GM21529 (cell line): ENCODE results near the gene TRIM40.

Experiments
- ATAC-seq: cut with Tn5 transposase; IDR thresholded peaks from one replicate; pipeline ENCODE4 v1.9.1; 2021; ENCODE audit not compliant: unreplicated experiment

The TRIM40 gene, protein sequence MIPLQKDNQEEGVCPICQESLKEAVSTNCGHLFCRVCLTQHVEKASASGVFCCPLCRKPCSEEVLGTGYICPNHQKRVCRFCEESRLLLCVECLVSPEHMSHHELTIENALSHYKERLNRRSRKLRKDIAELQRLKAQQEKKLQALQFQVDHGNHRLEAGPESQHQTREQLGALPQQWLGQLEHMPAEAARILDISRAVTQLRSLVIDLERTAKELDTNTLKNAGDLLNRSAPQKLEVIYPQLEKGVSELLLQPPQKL

DNA sequence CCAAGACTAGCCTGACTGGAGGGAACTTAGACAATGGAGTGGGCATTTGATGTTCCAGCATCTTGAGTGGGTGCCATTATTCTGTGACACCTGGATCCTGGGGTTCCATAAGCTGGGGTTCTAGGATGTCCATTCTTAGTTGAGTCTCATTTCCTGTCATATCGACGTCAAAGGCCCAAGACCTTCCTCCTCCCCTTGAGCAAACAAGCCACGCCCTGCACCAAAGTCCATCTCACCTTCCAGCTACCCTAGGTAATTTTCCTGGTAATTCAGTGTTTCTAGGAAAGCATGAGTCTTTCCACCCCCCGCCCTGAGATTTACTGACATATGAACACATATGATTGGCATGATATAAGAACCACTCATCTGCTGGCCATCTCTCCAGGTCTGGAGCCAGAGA lies at the start of gene TRIM40:
Gene TRIM40 (plus strand): TSS at position 384 of the 400 bp plus-strand sequence. CDS start 897 bp downstream, outside the sequence.
- ATAC-seq, result no peak

GRCh38 chr6:30087876-30088275 lies 48.1 kb upstream of the TRIM40 start:
- ATAC-seq, result no peak

DNA sequence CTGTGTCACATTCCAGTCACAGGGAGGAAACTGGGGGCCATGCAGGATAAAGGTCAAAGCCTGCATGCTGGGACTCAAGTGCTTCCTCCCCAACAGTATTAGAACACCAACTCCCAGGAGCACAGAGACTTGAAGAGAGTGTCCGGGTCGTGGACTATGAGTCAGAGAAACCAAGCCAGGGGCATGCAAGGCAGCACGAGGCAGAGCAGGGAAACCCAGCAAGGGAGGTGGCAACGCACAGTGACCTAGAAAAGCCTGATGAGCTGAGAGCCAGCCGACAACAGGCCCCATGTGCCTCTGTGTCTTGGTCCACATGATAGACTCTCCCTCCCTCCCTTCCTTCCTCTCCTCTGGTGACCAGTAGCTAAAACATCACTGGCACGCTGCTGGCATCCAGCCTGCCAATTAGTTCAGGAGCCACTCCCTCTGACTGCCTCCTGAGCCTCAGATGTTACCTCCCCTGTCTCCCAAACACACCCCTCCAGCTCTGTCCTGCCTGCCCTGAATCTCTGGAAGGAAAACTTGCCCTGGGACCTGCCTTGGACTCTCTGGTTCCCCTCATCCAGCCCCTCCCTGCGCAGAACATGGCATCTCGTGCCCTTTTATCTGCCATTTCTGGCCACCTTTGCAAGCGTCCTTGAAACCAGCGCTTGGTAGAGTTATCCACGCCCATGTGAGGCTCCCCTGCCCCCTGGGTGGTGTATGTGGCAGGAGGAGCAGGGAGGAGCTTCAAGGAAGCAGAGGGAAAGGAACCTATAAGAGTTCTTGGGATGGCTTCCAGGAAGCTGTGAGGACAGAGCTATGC lies 44.2 kb upstream of the TRIM40 start:
- ATAC-seq, result no peak

GRCh38 chr6:30092852-30093543 lies 42.9 kb upstream of the TRIM40 start:
- no peak for ATAC-seq

DNA sequence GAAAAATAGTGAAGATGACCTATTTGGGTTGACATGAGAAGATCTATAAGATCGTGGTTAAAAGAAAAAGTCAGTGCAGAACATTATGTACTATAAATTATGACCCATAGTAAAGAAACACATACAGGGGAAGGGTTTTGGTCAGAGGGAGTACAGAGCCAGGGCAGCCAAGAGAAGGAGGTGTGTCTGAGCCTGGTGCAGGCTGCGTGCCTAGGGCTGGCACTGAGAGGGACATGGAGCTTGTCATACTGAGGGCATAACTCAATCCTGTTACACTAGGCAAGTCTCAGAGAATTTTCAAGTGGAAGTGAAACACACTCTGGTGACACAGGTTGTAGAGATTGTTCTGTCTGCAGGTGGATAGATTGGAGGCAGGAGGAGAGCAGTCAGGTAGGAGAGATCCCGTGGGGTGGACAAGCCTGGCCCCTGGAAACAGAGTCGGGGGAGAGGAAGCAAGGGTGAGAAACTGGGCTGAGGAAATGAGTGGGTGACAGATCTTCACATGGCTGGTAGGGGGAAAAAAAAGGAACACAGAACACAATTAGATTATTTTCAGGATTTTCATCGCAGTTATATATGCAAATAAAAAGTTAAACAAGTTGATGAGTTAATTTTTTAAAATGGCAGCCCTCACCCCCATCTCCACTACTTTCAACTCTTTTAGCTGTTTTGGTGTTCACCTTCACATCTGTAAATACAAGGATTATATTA lies 41.8 kb upstream of the TRIM40 start:
- no peak for ATAC-seq

DNA sequence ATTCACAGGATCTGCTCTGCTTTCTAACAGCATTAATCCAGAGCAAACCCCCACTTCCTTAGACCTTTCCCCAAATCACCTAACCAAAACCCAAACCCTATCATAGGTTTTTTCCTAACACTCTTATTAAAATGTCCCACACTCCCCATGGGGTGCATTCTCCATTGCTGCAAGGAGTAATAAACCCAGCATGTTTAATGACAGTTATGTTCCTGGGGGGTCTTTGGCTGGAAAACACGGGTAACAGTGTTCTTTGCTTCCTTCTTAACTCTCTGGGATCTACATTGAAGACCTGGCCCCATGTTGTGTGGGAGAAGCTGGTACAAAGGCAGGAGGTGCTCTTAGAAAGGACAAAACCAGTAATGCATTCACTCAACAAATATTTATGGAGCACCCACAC lies 39.1 kb upstream of the TRIM40 start:
- no peak for ATAC-seq

- no peak for ATAC-seq
These were observed 37.8 kb upstream of the TRIM40 start for GRCh38 chr6:30097902-30098768.

GRCh38 chr6:30100154-30100553 lies 35.8 kb upstream of the TRIM40 start:
- no peak for ATAC-seq

DNA sequence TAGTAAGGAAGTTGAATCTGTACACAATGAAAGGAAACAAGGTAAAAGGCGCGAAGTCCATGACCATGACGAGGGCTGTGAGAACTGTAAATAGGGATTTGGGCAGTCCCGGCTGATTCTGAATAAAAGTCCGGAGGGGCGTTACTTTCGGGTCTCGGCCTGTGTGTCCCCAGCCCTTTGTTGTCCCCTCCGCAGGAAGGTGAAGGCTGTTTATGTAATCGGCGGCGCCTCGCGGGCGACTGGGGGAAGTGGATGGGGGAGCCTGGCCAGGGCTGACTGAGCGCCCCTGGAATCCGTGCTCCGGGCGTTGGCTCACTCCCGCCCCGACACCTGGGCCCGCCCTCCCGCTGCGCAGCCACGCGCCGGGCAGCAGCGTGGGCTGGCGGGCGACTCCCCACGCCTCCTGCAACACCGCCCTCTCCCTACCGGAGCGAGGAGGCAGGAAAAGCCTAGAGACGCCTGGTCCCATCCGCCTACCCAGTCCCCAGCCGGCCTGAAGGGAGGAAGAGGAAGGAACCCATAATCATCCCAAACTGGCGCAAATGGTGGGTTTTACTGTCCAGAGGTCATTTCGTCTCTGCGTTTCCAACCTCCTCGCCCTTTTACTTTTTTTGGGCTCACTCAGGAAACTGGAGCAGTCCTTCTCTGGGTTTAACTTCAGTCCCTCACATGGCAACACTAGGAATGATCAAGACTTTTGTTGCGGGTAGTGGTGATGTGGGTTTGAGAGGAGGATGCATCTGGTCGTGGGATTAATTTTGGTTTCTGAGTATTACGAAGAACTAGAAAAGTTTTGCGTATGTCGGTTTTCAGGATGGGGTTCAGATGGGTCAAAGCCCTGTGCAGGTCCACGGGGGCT lies 35.1 kb upstream of the TRIM40 start:
- no peak for ATAC-seq

DNA sequence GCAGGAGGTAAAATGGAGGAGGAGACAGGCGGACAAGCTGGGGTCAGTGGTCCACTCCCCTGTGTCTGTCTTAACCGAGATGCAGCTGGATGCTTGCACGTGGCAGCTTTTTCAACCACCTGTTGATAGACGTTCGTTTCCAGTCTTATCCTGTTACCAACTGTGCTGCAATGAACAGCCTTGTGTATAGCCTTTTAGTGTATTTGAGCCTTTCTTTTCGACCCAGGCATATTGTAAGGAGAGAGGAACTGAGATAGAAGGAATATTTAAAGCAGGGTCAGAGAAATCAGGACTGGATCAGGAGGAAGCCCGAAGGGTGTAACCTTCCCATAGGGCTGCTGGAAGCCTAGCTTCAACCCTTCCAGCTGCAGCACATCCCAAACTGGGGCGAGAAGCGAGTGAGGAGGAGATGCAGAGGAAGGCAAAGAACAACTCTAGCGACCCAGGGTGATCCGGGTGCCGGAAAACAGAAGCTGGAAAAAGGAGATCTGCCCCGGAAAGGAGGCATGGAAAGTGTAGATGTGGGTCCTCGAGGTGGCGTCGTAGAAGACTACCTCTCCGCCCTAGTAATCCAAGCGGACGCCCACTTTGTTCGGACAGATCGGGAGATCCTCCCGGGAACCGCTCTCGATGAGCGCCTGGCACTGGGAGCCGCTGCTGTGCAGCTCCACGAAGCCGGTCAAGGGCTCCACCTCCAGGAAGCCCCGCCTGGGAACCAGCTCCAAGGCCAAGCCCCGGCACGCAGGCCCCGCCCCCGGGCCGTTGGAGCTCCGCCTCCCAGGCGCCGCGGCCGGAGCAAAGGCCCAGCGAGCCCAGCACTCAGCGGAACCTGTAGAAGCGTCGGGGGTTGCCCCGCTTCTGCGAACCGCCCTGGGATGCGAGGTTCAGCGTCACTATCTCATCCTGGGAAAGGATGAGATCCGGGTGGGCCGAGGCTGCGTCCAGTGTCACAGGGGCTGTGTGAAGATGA lies 34.2 kb upstream of the TRIM40 start:
- peak; percentile 68 for ATAC-seq

GRCh38 chr6:30102414-30102969 lies 33.4 kb upstream of the TRIM40 start:
- no peak for ATAC-seq

GRCh38 chr6:30102970-30103871 lies 32.7 kb upstream of the TRIM40 start:
- ATAC-seq, result peak; percentile 65

GRCh38 chr6:30103872-30104179 lies 32.1 kb upstream of the TRIM40 start:
- ATAC-seq, result no peak

- ATAC-seq, result no peak
These were observed 31.3 kb upstream of the TRIM40 start for GRCh38 chr6:30104661-30105060.

DNA sequence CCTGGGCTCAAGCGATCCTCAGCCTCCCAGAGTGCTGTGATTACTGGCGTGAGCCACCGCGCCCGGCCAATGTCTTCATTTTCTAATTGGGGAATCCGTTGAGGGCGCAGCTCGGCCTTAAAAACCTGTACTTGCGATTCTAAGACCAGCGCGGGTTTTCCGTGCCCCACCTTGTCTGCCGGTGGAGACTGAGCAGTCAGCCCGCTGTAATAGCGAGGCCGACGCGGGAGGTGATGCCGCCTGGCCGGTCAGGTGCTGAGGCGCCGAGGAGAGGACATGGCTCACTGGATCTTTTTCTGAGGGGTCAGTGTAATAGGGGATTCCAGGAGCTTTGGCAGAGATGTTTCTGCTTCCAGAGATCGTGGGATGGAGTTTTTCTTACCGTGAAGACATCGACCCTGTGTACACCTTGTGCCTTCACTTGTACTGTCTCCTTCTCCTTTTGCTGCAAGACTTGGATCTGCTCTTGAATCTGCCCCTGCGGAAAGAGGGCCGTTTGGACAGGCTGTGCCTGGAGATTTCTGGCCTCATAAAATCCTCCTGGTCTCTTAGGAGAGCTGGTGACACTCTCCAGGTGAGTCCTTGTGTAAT lies 24.6 kb upstream of the TRIM40 start:
- ATAC-seq, result no peak

- ATAC-seq, result no peak
These were observed 23.4 kb upstream of the TRIM40 start for GRCh38 chr6:30112402-30112994.
